Activated CD4-positive, alpha-beta T cell treated with anti-CD3 and anti-CD28 coated beads for 48 hours (primary cell): Measurements from ENCODE around the gene SLC1A1.

ENCODE experiments used
- DNase-seq: peaks from one replicate; pipeline ENCODE4 v3.0.0-alpha.2; 2020

SLC1A1 gene

DNA sequence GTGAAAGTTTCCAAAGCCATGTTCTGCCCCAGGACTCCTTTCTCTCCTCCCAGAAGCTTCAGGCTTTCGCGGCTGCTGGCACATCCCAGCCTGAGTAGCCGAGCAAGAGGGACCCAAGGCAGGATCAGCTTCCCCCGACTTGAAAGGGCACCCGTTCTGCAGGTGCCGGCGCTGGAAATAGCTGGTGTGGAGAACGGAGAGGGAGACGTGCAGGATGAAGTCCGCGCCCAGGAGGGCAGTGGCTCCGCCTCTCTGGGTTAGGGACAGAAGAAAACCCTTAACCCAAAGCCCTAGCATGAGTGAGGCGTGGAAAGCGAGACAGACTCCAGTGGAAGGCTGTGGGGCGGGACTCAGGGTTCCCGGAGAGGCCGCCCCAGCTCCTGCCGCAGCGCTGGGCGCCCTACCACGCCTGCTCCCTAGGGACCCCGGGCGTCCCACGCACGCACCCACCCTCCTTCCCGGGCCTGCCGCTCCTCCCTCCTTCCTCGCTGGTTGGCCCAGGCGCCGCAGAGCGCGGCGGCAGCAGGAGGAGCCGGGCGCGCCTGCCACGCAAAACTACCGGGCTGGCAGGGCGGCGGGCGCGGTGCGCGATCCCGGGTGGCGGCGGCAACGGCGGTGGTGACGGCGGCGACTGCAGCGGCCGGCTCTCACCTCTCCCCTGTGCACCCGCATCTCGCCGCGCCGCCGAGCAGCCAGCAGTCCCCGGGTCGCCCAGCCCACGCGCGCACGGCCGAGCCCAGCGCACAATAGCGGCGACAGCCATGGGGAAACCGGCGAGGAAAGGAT lies at the start of gene SLC1A1:
SLC1A1 (plus strand) TSS at position 550 of the 786 bp plus-strand sequence; CDS start at position 762, 212 bp downstream.
- DNase-seq: peak; percentile 41

DNA sequence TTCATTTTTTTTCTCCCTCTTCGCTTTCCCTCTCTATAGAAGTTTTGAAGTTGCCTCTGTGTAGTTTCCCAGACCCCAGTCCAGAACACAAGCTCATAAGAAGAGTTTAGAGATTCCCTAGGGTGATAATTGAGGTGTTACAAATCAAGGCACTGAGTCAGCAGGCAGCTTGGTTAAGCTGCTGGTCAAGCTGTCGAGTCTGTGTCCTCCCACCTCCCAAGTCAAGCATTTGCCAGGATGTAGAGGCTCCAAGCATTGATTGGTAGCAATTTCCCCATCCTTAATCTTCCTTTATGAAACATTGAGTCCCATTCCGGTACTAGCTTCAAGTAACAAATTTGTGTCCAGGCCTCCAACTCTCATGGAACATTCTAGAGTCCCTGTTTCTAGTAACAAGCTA lies 47.5 kb upstream of the SLC1A1 start:
- no peak for DNase-seq

DNA sequence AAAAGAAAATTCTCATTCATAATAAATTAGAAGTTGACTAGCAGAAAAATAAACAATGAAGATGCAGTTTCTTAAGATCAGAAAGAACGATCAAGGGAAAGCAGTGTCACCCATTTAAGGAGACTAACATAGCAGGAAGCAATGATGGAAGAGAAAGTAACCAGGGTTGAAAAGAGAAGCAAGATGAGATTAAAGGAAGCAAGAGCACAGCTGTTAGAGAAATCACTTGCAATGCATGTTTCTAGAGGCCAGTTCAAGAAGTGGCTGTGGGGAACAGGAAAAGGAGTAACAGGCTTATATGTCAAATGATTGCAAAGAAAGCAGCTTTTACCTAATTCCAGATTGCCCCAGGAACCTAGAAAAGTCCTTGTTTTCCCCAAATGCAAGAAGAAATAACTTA lies 46.8 kb upstream of the SLC1A1 start:
- DNase-seq: no peak

DNA sequence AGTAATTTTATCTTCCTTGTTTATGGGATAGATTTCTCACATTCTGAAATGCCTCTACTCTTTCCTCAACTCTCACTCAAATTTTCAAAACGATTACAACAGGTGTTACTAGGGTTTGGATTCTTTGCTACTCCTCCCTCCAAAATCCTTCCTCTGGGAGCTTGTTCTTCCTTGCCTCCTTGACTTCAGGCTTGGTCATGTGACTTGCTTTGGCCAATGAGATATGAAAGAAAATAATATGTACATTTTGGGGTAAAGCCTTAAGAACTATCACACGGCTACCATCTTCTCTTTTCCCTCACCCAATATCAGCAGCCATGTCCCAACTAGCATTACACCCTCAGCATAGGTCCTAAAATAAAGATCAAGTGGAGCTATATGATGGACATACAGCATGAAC lies 28.8 kb upstream of the SLC1A1 start:
- no peak for DNase-seq

DNA sequence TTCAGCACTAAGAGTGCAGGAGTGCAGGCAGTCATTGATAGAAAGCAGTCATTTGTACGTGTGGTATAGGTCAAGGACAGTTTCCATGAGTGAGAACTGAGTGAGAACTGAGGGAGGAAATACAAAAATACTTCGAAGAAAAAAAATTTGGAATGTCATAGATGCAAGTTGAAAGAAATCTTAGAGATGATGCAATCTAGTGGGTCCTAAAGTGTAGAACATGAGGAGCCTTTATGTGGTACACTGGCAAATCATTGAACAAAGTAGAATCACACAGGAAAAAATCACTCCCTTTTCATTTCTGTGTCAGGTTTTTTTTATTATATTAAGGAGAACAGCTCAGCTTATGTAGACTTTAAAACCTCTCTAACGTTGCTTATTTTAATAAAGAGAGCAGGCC lies 26.4 kb upstream of the SLC1A1 start:
- DNase-seq: no peak

DNA sequence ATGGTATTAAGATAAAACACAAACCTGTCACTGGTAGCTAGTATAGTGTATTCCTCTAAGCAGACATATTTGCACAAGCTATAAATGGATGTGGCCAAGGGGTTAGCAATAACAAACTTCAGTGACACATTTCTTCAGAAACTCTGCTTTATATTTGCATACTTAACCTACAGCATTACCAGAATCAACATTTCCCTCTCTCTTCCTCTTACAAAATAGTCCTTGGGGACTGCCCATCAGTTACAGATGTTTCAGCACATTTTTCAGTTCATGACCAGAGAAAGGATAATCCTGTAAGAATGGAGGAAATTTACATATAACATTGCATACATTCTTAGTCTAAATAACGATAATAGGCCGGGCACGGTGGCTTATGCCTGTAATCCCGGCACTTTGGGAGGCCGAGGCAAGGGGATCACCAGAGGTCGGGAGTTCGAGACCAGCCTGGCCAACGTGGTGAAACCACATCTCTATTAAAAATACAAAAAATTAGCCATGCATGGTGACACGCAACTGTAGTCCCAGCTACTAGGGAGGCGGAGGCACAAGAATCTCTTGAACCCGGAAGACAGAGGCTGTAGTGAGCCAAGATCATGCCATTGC lies 25.3 kb upstream of the SLC1A1 start:
- no peak for DNase-seq

DNA sequence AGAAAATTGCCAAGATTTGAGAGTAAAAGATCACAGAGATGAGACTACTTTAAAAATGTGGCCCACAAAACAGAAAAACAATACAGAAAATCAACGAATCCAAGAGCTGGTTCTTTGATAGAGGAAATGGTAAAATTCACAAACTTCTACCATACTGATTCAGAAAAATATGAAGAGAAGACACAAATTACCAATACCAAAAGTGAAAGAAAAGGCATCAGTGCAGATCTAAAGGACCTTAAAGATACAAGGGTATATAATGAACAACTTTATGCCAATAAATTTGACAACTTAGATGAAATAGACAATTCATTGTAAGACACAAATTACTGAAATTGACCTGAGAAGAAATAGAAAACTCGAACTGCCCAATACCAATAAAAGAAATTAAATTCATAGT lies 24.4 kb upstream of the SLC1A1 start:
- DNase-seq: no peak

DNA sequence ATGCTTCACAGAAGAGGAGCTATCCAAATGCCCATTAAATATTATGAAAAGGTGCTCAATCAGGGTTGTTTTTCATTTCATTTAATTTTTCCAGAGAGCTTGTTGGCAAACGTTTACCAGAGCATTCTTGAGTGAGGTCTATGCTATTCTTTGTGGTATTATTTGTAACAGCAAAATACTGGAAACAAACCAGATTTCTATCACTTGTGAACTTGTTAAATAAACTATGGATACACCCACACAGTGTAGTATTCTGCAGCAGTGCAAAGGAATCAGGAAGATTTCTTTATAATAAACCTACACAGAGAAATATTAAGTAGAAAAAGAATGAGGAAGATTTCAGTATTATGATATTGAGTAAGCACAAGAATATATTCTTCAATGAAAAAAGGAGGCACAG lies 15.0 kb upstream of the SLC1A1 start:
- DNase-seq: no peak

DNA sequence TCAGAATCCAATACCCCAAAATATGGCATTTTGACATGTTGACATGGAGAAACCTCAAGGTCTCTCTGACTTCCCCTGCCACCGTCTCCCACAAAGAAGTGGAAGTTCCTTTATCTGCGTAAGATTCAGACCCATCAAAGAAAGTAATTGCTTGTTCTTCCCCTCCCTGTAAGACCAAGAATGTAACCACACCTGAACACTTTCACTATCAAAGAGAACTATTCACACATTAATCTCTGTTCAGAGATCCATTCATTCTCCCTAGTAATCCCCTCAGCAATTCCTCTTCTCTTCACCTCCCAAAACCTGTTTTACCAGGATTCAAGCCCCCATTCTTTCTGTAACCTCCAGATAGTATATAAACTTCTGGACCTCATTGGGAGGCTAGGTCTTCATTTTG lies 4.1 kb upstream of the SLC1A1 start:
- DNase-seq: no peak

DNA sequence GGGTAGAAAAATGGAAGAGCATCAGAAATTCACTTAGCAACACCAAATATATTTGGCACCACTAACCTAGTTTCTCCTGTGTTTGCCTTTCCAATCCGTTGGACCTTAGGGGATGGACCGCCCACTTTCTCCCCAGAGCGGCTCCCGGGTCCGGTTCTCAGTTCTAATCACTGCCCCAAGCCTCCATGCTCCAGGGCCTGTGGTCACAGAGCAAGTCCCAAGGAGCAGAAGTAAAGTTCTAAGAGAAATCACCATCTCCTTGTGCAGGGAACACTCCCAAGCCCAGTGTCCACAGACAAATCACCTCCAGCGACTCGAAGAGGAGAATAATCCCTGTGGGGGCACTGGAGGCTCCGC lies 728 bp upstream of the SLC1A1 start:
- no peak for DNase-seq

DNA sequence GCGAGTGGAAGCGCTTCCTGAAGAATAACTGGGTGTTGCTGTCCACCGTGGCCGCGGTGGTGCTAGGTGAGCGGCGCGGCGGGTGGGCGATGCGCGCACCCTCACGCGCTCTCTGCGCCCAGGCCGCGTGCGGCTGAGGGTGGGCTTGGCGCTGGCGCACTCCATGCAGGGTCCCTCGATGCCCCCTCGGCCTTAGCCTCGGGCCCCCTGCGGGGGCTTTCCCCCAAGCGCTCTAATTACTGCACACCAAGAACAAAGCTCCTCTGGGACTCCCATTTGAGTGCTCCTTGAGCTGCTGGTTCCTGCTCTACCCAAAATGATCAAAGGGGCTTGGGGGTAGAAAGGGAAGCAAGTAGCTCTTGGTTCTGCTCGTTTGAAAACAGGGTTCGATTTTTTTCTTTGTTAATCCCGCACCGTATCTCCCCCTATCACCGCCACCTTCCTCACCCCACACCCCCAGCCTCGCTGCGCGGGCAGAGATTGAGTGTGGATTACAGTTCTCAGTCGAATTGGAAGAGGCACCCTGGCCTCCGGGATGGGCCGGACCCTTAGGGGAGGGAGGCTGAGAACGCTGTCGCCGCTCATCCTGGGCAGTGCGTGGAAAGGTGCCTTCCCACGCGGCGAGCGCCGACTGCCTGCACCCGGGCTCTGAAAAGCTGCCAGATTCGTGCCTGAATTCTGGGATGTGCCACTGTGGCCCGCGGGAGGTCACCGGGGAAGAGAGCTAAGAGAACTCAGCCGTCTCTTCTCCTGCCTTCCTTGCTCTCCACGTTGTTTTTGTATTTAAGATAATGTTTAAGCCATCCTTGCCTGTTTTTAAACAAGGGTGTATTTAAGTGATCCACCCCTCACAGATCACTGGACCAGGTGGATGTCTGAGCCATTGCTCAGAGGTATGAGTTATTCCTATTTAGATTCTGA lies 697 bp downstream of the SLC1A1 start:
- DNase-seq: no peak

DNA sequence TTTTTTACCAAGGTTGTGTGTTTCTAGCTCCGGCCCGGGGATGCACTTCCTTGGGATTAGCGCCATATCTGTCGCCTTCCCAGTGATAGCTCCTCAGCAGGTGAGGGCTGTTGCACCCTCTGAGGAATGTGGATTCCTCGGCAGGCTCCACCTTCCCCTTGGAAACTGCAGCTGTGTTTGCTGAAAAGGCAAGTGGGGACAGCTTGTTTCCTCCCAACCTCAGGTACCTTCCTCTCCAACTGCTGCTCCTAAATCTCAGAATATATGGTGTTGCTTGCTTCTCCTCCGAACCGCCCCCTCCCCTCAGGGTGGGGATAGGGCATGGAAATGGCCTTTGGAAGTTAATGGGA lies 1.3 kb downstream of the SLC1A1 start:
- no peak for DNase-seq

DNA sequence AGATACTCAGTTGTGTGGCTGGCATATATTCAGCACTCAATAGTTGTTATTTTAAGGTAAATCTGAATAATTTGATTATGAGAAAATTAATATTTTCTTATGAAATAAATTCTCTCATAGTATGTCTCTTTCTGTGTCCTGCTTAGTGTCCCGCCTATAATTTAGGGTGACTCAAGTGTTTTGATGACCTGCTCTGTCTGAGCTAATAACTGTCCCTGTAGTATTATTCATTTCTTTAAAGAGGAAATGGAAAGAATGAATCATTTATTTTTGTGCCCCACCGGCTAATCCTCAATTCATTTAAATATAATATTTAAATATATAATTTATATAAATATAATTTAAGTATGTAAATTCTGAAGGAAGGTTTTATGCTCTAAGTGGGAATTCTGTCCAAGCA lies 4.1 kb downstream of the SLC1A1 start:
- DNase-seq: no peak

DNA sequence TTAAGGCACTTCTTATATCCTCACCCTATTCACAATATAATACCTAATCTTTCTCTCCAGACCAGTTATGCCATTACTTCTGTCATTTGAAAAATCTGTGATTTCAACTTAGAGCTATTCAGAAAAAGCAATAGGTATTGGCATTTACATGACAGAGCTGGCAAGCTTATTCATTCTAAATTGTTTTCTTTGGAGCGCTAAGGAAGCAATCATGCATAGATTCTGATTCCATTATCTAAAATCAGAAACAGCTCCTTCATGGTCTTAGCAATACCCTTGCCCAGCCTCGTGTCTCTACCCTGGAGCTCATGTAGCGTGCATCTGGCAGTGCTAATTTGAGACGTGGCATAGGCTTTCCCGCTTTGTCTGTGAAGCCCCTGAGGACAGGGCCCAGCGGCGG lies 4.5 kb downstream of the SLC1A1 start:
- DNase-seq: no peak

DNA sequence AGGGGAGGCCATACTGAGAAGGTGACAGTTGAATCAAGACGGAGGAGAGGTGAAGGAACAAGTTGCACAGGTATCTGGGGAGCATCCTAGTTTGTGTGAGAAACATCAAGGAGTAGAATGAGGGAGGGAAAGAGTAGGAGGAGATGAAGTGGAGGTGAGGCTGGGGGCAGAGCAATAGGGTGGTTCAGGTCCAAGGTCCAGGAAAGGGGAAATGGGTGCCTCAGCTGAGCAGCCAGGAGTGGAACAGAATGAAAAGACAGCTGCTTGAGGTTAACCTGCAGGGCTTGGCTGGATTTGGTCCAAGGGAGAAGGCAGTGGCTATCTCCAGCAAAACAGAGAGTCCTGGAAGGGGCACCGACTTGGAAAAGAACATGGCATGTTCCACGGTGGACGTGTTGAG lies 5.3 kb downstream of the SLC1A1 start:
- no peak for DNase-seq

DNA sequence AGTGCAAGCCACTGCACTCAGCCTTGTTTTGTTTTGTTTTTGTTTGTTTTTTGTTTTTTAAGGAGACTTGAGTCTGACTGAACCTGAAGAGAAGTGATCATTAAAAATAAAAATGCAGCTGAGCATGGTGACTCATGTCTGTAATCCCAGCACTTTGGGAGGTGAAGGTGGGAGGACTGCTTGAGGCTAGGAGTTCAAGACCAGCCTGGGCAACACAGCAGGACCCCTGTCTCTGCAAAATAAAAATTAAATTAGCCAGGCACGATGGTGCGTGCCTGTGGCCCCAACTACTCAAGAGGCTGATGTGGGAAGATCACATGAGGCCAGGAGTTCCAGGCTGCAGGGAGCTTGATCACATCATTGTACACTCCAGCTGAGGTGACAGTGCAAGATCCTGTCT lies 6.2 kb downstream of the SLC1A1 start:
- no peak for DNase-seq

DNA sequence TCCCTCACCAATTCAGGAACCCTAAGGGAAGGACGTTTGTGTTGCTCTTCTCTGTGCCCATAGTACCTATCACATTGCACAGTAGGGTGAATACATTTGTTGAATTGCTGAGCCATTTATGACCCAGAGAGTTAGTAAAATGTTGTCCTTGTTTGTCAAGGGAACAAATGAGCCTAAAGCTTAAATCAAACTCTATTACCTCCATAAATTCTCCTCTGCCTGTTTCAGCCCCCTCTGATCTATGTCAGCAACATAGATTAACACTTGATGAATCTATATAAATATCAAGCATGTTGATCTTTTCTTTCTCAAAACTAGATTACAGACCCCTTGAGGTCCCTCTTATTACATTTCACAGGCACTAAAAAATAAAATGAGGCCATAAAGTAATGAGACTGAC lies 7.1 kb downstream of the SLC1A1 start:
- no peak for DNase-seq

DNA sequence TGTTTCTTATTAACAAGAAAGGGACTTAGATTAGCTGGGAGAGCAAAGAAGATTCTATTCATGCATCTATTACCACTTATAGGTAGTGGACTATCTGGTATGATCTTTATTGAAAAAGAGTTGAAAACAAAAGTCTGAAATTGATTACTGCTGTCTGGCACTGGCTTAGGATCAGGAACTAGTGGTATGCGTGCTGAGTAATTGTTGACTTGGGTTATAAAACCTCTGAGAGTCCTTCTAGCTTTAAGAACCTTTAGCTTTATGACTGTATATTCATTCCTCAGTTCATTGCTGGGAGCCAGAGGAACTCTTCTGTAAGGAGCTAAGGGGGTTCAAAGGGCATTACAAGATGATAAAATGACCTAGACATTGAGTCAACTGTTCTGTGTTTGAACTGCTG lies 7.6 kb downstream of the SLC1A1 start:
- DNase-seq: no peak

DNA sequence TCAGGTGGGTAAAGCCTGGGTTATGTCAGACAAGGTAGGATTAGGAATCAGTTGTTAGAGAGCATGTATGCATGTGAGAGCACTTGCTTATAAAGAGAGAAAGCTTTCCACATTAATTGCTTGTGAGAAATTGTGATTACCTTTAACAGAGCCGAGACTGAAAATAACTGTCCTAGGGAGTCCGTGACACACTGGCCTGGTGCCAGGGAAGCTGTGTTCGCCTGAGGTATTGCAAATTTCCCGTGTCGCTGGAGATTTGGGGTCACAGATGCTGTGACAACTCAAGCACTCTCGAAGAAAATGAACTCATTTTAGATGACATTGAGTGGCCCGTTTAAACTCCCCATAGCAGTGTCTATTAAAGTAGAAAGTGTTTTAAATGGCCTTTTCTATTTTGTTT lies 9.6 kb downstream of the SLC1A1 start:
- DNase-seq: no peak

DNA sequence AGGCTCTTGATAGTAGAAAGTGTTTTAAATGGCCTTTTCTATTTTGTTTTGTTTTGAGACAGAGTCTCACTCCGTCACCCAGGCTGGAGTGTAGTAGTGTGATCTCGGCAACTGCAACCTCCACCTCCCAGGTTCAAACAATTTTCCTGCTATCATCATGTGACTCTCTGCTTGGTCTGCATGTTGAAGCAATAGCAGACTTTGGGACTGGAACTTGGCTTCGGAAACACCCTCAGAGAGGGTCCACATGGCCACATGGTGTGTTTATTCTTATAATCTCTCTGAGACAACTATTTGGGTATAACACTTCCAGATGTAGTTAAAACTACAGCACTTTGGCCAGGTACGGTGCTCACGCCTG lies 10.9 kb downstream of the SLC1A1 start:
- no peak for DNase-seq

DNA sequence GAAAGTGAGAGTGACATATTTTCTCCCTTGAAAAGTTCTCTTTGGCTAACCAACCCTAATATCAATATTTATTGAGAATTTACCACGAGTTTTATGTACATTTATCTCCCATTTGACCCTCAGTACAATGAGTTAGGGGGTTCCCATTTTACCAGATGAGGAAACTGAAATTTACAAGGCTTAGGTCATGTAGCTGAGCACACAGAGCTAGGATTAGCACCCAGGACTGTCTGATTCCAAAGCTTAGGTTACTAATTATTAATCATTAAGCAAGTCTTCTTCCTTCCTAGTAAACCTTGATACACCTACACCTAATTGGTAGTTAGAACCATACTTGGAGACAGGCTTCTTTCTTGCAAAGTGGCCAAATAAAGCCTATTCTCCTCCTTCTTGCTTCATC lies 12.2 kb downstream of the SLC1A1 start:
- DNase-seq: no peak

DNA sequence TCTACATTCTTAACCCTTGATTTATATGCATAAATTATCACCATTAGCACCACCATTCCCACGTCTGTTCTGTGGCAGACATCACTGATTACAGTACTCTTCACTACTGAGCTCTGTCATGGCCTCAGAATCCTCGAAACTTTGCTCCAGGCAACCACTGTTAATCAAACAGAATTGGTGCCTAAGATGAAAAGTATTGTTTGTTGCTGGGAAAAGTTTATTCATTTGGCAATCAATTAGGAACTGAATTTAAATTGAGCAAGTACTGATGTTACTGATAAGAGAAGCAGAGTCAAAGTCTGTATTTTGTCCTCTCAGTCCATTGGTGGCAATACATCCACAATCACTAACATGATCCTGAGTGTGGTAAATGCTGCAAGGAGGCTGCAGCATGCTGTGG lies 12.8 kb downstream of the SLC1A1 start:
- no peak for DNase-seq

DNA sequence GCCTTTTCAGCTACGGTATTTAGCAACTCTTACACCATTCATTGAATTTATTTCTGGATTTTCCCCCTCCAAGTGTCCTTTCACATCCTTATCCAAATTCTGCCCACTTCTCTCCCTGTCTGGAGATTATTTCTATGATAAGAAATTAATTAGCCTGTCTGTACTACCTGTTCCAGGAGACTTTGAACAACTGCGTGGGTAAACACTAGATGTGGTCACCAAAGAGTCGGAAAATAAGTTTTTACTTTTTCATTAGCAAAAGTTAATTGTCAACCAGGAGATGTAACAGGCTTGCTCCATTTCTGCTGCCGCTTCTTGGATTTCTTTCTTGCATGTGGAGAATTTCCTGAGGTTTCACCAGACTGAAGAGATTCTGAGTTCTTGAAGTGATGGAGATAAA lies 14.0 kb downstream of the SLC1A1 start:
- DNase-seq: no peak

DNA sequence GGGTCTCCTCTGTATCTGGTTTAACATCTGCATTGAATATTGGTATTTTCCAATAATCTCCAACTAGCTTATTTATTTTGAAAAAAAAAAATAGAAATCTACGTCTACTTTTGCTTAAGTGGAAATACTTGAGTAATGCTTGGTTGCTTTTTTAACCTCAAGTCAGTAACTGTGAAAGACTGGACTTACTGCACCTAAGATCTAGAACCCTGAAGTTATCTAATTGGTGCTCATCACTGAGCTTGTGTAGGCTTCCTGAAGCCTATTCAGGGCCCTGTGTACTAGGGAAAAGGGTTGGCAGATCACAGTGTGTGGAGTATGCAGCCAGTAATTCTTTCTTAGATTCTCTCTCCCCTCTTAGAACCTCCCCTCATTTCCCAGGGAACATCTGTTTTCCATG lies 16.2 kb downstream of the SLC1A1 start:
- DNase-seq: no peak
